SK-N-SH (cell line): ENCODE data around the gene PRAMEF1.

Experiments
- GABPA ChIP-seq: IDR thresholded peaks from 2 replicates; pipeline ENCODE4 v1.4.0; 2012; ENCODE audit warnings: low read depth, mild to moderate bottlenecking
- GATA2 ChIP-seq: sonication (generic); formaldehyde crosslinking; IDR thresholded peaks from 2 replicates; pipeline ENCODE4 v1.5.0; 2020; ENCODE audit warnings: mild to moderate bottlenecking, missing genetic modification reagents
- TF ChIP-seq, protein P1 (sequence below): IDR thresholded peaks from 2 replicates; pipeline ENCODE4; 2012

DNA sequence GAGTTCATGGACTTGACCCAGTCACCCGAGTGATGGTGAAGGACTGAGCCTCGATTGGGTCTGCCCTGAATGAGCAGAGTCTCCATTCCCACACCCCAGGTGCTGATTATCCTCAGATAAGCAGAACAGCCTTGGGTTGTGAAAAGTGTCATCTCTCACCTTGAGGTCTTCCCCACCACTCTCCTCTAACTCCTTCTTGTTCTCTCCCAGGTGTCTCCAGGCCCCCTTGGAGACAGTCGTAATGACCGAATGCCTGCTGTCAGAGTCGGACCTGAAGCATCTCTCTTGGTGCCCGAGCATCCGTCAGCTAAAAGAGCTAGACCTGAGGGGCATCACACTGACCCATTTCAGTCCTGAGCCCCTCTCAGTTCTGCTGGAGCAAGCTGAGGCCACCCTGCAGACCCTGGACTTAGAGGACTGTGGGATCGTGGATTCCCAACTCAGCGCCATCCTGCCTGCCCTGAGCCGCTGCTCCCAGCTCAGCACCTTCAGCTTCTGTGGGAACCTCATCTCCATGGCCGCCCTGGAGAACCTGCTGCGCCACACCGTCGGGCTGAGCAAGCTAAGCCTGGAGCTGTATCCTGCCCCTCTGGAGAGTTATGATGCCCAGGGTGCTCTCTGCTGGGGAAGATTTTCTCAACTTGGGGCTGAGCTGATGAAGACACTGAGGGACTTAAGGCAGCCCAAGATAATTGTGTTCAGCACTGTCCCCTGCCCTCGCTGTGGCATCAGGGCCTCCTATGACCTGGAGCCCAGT, 14.2 kb upstream of the PRAMEF1 start:
- no peak for TF ChIP-seq GATA2 (CRISPR knock-in tag)
- TF ChIP-seq, protein P1, sequence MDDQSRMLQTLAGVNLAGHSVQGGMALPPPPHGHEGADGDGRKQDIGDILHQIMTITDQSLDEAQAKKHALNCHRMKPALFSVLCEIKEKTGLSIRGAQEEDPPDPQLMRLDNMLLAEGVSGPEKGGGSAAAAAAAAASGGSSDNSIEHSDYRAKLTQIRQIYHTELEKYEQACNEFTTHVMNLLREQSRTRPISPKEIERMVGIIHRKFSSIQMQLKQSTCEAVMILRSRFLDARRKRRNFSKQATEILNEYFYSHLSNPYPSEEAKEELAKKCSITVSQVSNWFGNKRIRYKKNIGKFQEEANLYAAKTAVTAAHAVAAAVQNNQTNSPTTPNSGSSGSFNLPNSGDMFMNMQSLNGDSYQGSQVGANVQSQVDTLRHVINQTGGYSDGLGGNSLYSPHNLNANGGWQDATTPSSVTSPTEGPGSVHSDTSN: no peak
- TF ChIP-seq GABPA: no peak
